Activated CD8-positive, alpha-beta T cell treated with anti-CD3 and anti-CD28 coated beads, Interleukin-2, amount 10 ng/mL, durations not matched to agents 7 days and 5 days (primary cell): ENCODE results near the gene ABHD3. TPM values are rescaled to one million over a fixed set of nuclear protein-coding genes. Genes with fewer than 3 reads are reported as not detected.

Experiments
- ATAC-seq: fragments of 150-1000 bp; cut with Tn5 transposase; one replicate; pipeline ENCODE4 v1.10.0; 2021; ENCODE audit warnings: moderate library complexity
- CTCF ChIA-PET: fragments of 350-600 bp; sonication (Branson Sonifier 250); formaldehyde crosslinking; loops from one replicate; lab custom pipeline; 2021; ENCODE audit warnings: antibody characterized with exemption; lab: Charles Lee
- POLR2A ChIA-PET: fragments of 350-600 bp; sonication (Branson Sonifier 250); formaldehyde crosslinking; loops from one replicate; lab custom pipeline; 2021; ENCODE audit warnings: antibody characterized with exemption; lab: Charles Lee
- DNase-seq: peaks from one replicate; pipeline ENCODE4 v3.0.0-alpha.2; 2020
- H3K27ac Mint-ChIP-seq: one replicate; pipeline ENCODE4 v1.8.0; 2021; ENCODE audit warnings: mild to moderate bottlenecking, mixed read lengths
- H3K27me3 Mint-ChIP-seq: one replicate; pipeline ENCODE4 v1.8.0; 2021; ENCODE audit warnings: low read depth, mixed read lengths
- H3K36me3 Mint-ChIP-seq: one replicate; pipeline ENCODE4 v1.8.0; 2021; ENCODE audit warnings: low read depth, mixed read lengths
- H3K4me1 Mint-ChIP-seq: one replicate; pipeline ENCODE4 v1.8.0; 2021; ENCODE audit warnings: low read depth, mixed read lengths
- H3K4me3 Mint-ChIP-seq: one replicate; pipeline ENCODE4 v1.8.0; 2021; ENCODE audit warnings: mild to moderate bottlenecking, mixed read lengths
- H3K9me3 Mint-ChIP-seq: one replicate; pipeline ENCODE4 v1.8.0; 2022; ENCODE audit warnings: mixed read lengths; ENCODE audit not compliant: insufficient read depth
- microRNA-seq: library from miRNA; unstranded; fragments of <30 nt; microRNA quantifications from one replicate; pipeline ENCODE4 v1.2.0, GENCODE V29; 2022
- total RNA-seq, 2 experiments: library from RNA; stranded (reverse); gene quantifications; one replicate each; pipeline ENCODE4 v1.2.3, GENCODE V29; 2021

The ABHD3 gene
- total RNA-seq, 2 experiments from 2014 or later: 54.0 to 57.5 TPM

- Mint-ChIP-seq H3K36me3 (no peaks in the 10 kb centered on the region), H3K27me3 (peaks cover 2% of the 10 kb centered on the region), H3K4me3 (no peak overlapping the region), H3K4me1 (peaks cover 17% of the 10 kb centered on the region), H3K27ac (no peak overlapping the region), H3K9me3 (no peaks in the 10 kb centered on the region)
- POLR2A ChIA-PET: interaction anchor here (0.7 kb wide), 1 partner anchor 8 kb away, joined by 4 read pairs; no protein-coding TSS in a partner anchor
- DNase-seq (no peak), ATAC-seq (no peak)
- CTCF ChIA-PET: no interaction called here
Observed at GRCh38 chr18:21604671-21605070, 99.9 kb downstream of the ABHD3 start.

GRCh38 chr18:21602299-21602587, 102.3 kb downstream of the ABHD3 start:
- Mint-ChIP-seq H3K4me1 (peaks cover 31% of the 10 kb centered on the region), H3K4me3 (no peak overlapping the region), H3K9me3 (no peaks in the 10 kb centered on the region), H3K36me3 (peaks cover 2% of the 10 kb centered on the region), H3K27me3 (no peaks in the 10 kb centered on the region), H3K27ac (peak overlapping the region; percentile 39)
- ChIA-PET POLR2A (interaction anchor here (1.0 kb wide), 1 partner anchor 11 kb away, joined by 4 read pairs; no protein-coding TSS in a partner anchor), CTCF (interaction anchor here (1.0 to 8.3 kb wide), 2 partner anchors 10 to 140 kb away, joined by 3 to 171 read pairs; partner anchors contain the start of gene SNRPD1)
- ATAC-seq (no peak), DNase-seq (no peak)

Small RNA genes within 50 kb of the gene (microRNA-seq; reads per million reads assigned to microRNA genes)
- not detected for gene MIR320C1

Other genes starting within 250 kb of the ABHD3 start
- gene ESCO1, start 104.1 kb downstream of the ABHD3 start, total RNA-seq: 10 to 100 TPM; 18.1 to 20.5 TPM
- gene SNRPD1, start 92.5 kb downstream of the ABHD3 start, total RNA-seq: 100 to 1,000 TPM; 102 to 114 TPM
- 10 to 100 TPM; 32.6 to 37.4 TPM for gene MIB1, start 36.0 kb upstream of the ABHD3 start, total RNA-seq